RPMI7951 (cell line): ENCODE data around the gene IMMP2L. TPM values are rescaled to one million over a fixed set of nuclear protein-coding genes. Genes with fewer than 3 reads are reported as not detected.

Experiments used
- DNase-seq: peaks from one replicate; pipeline ENCODE4 v3.0.0-alpha.2; 2012; ENCODE audit warnings: low read depth
- total RNA-seq: library from RNA; depleted of rRNA; stranded (reverse); fragments of >200 nt; shearing (Covaris generic); gene quantifications from 2 replicates; pipeline ENCODE4 v1.2.3, GENCODE V29; 2014

Gene IMMP2L
- total RNA-seq, 1 experiment from 2014 or later = 10.5 TPM

DNA sequence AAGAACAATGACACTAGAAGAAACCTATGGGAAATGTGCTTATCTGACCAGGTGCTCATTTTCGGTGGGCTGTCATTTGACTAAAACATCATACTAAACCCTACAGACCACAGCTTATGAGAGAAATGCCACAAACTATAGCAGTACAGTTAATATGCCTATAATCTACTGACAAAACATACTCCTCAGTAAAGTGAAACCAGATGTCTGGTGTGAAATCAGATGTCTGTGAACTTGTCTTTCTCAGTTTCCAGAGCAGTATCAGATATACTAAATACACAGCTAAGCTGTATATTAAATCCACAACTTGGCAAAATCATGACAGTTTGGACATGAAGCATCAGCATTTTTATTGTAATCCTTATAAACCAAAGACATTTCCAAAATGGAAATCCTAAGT is 3.3 kb downstream of the IMMP2L start:
- DNase-seq = no peak

DNA sequence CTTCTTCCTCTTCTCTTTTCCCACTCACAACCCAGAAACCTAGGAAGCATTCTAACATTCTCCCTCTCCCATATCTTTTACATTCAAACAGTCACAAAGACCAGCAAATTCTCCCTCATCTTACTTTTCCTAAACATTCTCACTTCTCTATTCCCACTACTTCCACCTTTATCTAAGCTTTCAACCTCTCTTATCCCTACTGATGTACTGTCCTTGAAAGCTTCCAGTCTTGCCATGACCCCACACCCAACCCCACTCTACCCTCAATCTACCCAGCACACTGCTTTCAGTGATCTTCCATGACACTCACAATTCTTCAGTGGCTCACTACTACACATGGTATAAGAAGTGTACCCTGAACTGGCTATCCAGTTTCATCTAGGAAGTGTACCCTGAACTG is 5.3 kb downstream of the IMMP2L start:
- no peak for DNase-seq

DNA sequence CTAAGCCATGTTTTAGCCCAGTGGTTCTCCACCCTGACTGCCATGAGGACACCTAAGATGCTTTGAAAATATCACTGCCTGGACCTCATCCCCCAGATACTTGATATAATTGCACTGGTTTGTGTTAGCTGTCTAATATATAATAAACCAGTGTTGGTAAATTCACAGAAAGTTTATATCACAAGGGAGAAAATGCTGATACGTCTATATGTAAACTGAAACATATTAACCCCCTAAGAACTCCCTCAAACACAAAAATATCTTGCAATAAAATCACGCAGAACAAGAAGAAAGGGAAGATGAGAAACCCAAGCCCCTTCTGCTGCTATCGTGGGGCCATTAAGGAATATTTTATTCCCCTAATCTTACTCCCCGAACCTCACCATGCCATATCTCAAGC is 8.2 kb downstream of the IMMP2L start:
- no peak for DNase-seq

DNA sequence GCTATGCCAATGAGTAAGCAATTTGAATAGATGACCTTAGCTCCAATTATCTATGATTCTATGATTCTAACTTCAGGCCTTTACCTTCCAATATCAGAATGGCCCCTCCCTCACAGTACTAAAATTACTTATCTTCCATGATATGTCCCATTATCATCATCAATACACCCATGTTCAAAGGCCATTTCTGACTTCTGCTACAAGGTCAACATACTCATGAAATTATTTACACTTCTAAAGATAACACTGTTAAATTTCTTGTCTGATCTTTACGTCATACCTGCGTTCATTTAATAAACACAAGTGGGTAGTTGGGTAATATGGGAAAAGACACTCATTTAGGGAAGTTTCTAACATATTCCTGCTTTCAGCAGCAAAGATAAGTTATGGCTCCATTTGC is 21.2 kb downstream of the IMMP2L start:
- no peak for DNase-seq

DNA sequence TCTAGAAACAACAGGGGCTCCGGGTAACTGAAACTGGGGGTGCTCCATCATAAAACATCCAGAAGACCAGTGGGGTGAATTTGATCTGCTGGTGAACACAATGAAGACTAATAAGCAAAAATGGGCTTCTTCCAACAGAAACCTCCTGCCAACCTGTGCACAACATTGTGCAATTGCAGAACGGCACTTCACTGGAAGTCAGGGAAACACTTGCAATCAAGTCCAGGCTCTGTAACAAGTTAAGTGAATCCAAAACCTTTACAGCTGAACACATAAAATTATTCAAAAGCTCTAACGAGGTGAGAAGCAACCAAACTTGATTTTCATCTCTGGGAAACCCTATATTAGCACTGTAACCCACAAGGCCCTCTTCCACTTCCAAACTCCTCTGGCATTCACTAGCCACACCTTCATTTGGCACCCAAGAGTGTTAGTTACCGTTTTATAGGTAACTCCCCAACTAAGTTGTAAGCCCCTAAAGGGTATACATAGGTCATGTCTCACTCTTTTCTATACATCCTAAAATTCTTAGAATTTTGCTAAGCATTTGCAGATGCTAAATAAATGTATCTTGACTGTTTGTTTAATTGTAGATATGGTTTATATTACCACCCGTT is 22.0 kb downstream of the IMMP2L start:
- DNase-seq = no peak

DNA sequence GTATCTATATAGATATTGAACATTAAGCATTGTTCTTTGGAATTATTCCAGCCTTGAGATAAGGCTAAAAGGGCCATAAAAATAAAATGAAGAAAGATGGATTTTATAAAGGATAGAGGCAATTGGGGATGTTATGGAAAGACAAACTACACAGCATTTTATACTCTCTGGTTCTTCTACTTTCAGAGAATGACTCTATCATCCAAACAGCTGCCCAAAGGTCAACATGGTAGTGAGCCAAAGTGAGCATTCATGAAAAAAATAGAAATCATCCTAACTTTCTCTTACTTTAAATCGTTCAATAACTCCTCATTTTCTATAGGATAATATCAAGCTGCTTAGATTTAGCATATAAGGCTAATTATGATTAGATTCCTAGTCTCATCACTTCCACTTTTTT is 25.2 kb downstream of the IMMP2L start:
- DNase-seq = no peak

DNA sequence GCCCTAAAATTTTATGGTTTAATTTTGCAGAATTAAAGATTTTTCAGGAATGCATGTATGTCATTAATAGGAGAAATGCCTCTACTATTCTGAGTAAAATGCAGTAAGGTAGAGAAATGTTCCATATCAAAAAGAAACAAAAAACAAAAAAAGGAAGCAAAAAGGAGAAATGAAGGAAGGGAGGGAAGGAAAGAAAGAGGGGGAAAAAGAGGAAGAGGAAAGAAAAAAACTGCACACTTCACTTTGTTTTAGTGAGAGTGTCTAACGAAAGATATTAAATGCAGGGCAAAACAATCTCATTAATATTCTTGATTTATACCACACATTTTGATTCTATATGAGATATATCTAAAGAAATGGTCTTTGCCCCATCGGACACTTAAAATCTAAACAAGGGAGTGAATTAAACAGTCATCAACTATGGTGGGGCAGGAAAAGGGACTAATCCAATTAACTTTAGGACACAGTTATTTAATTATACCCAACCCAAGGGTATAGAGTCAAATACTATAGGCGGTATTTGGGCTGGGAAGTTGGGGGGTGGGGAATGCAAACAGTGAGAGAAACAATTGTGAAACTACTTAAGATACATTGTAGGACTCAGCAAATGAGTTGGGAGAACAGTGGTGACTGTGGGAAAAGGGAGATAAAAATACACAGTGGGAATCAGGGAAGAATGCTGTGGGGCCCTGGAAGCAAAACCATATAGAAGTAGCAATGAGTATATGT is 27.0 kb downstream of the IMMP2L start:
- DNase-seq = no peak

DNA sequence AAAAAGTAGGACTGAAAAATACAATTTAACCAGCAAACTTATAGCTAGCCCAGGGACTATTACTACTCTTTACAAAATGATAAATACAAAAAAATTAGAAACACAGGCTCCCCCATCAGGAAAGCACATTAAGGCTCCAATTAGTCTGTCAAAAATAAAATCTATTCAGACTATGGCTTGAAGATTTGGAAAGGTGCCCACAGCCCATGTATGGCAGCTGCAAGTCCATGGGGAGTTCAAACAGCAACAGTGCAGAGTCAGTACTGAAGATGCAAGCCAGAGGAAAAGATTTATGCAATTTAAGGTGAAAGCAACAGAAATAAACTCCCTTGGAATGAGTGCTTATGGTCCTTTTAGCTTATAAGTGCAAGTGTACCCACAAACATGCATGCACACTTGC is 29.7 kb downstream of the IMMP2L start:
- DNase-seq = no peak

DNA sequence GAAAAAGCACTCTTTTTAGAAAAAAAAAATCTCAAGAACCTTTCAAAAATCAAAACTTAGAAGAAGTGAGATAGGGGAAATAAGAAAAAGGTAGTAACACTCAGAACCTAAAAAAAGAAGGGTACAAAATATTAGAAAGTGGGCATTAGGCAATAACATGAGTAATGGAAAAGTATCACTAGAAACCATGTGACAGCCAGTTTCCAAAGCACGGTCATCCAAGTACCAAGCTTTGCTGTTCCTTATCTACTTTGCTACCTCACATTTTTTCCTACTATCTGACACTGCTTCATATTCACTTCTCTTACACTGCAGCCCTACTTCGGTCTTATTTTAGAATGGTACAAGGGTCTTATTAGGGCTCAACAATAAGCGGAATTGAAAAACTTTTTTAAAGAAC is 30.3 kb downstream of the IMMP2L start:
- DNase-seq = no peak

DNA sequence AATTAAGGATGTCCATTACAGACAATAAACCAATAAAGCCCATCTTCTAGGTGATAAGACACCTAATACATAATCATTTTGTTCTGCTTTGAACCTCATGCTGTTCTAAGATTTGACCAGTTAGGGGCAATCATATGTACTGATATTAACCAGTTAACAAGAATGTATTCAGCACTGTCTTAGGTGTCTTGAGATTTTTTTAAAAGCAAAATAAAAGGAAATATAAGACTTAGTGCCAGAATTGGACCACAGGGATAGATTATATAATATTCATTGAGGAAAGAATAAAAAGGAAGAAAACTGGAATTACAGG is 32.0 kb downstream of the IMMP2L start:
- DNase-seq = no peak

DNA sequence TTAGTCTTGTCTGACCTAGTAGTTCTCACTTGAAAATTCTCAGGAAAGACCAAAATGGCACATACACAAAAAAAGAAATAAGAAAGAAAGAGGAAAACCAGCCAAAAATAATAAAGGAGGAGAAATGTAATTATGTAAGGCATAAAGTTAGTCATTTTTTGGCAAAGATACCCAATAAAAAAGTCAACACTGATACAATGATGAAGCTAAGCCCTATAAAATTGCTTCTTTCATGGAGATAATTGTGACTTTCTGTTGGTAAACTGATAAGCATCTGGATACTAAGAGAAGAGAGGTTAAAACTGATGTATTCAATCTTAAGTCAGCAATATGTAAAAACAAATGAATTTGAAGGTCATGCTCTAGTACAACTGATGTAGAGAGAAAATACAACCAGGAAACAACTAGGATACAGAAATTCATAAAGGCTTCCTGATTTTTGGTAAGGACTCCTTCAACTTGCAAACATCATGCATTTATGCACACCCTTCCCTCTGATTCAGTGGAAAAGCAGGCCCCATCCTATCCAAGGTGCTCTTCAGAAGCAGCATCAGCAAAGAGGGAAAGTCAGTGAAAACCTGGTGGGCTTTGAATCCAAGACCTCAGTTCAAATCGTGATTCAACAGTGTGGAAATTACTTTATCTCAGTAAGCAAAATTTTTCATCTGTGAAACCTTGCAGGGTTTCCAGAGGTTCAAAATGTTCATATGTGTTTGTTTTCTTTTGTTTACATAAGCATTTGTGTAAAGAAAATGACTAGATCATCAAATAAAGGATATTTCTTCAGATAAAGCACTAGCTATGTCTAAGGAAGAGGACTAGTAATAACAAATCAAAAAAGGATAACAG is 32.6 kb downstream of the IMMP2L start:
- DNase-seq = no peak

DNA sequence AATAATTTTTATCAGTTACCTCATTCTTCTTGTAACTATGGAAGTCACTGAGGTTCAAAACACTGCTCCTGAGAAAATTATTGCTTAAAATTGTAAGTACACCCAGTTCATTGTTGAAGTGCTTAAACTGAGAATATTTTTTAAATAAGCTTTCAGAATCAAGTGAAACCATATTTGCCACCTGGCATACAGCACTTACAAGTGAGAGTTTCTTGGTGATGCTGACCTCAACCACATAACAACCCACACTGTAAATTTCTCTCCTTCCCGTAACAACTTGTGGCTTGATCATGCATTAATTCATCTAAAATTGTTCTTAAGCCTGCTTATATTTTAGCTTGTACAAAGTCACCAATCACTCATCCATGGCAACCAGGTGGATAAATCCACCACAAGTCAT is 34.0 kb downstream of the IMMP2L start:
- no peak for DNase-seq

DNA sequence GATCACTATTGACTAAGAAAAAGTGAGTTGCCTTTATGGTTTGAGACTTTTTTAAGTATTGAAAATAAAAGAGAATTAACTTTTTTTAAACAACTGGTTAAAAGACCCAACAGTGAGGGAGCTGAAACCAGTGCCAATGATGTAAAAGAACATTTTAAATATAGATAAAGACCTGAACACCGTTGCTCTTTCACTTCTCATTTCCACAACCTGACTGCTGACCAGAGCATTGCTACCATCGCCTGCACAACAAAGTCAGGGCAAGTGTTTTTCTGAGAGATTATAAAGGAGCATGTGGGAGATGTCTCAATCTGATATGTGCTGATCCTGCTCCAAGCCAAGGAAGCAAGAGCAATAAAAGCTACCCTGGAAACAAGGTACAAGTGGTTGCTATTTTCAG is 34.7 kb downstream of the IMMP2L start:
- no peak for DNase-seq

DNA sequence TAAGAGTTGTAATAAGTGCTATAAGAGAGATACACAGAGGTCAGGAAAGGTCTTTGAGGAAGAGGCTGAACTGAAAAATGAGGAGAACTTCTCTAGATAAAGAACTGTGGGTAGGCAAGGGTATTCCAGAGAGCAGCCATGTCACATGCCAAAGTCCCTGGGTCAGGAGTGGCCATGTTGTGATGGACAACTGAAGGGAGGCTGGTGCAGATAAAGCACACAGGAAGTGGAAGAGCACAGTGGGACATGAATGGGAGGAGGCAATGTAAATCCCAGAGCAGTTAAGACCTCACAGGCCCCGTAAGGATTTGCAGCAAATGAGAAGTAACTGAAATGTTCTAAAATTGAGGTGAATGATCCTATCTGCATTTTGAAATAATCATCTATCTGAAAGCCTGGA is 37.2 kb downstream of the IMMP2L start:
- DNase-seq = no peak

DNA sequence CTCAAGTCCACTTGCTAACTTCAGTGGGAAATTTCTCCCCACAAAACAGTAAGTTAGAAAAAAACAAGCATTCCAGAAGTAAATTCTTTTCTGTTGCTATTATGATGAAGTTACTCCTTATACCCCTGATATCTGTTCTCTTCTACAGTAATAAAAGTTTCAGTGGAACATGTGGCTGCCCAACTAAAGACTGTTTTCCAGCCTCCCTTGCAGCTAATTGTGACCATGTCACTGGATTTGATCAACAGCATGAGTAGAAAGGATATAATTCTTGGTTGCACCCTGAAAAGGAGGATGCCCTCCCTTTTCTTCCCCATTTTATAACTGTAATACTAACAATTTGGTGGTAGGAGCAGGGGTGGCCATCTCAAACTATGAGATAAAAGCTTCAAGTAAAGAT is 40.6 kb downstream of the IMMP2L start:
- DNase-seq = no peak

DNA sequence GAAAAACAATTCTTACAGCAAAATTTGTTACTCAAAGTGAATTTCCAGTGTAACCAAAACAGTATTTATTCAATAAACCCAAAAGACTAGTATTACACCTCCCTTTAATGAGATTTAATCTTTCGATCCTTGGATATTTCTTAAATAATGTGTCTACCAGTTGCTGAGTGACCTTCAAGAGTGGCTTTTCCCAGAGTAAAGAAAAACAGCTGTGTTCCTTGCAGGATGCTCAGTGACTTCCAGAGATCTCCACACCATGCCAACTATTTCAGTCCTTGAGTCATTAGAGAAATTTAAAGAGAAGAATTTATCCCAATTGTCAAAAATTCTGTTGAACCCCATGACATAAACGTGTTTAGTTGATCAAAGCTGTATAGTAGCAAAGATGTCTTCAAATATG is 44.0 kb downstream of the IMMP2L start:
- no peak for DNase-seq

DNA sequence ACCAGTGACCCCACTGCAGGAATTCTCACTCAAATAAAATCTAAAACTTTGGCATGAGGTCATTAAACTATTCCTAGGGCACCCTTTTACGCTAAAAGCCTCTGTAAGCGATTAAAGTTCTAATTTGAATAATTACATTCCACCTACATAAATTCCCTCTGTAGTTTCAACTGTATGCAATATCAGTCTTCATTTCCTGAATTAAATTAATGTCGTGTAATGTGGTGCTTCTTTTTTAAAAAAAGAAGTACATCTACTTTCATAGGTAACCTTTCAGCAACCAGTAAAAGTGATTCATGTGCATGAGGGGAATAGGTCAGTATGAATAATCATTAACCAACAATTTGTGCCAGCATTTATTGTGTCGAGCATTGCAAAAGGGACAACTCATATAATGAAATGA is 44.7 kb downstream of the IMMP2L start:
- no peak for DNase-seq

DNA sequence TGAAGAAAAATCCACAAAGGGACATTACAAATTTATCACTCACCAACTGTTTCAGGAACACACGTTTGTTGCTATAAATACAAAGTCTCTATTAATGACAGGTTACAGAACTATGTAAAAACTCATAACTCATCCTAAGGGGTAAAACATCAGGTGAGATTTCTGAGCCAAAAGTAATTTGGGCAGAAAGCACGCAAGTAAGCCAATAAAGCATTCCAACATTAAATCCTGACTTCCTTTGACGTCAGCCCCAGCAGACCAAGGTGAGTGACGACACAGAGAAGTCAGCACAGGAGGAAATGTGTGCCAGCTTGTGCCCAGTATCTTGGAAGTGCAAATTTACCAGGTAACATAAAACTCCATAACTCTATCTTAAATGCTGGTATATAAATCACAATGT is 45.7 kb downstream of the IMMP2L start:
- no peak for DNase-seq

DNA sequence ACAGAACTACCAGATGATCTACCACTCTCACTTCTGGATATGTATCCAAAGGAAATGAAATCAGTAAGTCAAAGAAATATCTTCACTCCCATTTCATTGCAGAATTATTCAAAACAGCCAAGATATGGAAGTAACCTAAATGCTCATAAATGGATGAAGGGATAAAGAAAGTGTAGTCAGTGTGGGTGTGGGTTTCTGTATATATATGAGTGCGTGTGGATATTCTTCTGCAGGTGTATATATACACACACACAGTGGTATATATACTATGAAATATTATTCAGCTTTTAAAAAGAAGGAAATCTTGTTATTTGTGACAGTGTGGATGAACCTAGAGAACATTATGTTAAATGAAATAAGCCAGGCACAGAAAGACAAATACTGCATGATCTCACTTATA is 48.7 kb downstream of the IMMP2L start:
- DNase-seq = no peak

DNA sequence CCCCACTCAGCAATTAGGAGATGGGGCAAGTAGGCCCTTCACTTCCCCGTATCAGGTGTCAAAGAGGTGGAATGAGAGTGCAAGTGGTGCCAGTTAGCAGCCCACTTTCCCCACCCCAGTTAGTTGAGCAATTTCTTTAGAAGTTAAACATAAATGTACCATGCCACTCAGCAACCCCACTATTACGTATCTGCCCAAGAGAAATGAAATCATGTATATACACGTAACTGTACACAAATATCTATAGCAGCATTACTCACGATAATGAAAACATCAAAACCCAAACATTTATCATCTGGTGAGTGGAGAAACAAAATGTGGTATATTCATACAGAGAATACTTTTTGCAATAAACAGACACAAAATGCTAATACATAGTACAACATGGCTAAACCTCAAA is 50.4 kb downstream of the IMMP2L start:
- no peak for DNase-seq

DNA sequence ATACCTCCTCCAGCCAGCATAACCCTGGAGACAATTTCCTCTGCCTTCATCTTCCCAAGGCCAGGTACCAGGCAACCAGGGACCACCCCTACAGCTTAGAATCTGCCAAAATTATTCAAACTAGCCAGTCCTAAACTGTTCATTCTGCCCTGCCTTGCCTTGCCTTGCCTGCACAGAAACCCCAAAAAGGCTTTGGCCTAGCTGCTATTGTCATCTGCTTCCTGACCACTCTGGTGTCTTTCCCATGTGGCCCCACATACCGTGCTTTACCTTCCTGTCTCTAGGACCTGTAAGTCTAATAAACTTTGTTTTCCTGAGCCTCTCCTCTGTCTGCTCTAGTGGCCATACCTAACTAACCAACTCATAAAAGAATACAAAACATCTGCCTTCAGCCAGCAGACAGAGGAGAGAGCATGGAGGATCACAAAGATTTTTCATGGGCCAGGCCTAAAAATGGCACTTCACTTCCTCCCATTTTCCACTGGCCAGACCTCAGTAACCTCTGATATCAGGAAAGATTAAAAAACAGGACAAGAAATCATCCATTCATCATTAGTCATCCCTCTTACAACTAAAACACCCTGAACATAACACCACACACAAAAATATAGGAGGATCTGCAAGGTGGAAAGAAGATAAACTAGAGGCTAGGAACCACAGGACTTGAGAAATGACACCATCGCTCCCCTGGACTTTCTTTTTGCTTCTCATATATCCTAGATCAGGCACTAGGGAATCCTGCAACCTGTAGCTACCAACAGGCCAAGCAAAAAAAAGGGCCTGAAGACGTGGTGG is 51.5 kb downstream of the IMMP2L start:
- no peak for DNase-seq

DNA sequence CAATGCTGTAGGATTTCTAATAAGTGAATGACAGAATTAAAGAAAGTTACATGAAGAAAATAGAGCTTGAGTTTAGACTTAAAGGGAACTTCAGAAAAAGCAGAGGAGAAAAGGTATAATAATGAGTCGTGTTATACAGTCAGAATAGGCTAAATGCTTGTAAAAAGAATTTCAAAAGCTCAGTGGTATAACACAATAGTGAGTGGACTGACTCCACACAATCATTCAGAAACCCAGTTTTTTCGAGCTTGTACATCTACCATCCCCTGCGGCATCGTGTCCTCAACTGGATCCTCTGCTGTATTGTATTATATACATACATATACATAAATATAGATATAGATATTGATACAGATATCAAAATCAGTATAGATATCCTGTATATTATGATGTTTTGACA is 52.2 kb downstream of the IMMP2L start:
- no peak for DNase-seq
